ENCODE results near the gene C18orf63. TPM values are rescaled to one million over a fixed set of nuclear protein-coding genes. Genes with fewer than 3 reads are reported as not detected.

C18orf63 gene
- total RNA-seq, 1 experiment from 2014 or later: not detected

DNA sequence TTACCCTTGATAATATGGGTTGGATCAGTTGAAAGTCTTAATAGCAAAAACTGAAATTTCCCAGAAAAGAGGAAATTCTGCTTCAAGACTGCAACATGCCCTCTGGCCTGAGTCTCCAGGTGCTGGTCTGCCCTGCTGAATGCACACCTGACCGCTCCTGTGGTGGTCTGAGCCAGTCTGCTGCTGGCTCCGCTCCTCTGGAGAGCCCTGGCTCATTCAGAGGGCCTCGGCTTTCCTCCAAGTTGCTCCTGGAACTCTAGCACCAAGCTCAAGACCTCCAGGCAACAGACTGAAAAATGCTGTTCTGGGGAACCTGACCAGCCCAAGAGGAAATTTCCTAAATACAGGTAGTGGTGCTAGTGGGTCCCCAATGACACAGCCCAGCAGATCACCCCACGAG is 76.7 kb downstream of the C18orf63 start:
- Histone ChIP-seq H3K4me1 (ENCODE audit: insufficient read depth, low read length, poor library complexity, severe bottlenecking) (no peaks in the 10 kb centered on the region), H3K27me3 (replicated peaks; ENCODE audit: insufficient read depth, low read depth, low read length, poor library complexity) (peaks cover 19% of the 10 kb centered on the region), H3K4me3 (ENCODE audit: low read depth, low read length, poor library complexity, severe bottlenecking) (no peak overlapping the region), H3K36me3 (ENCODE audit: insufficient read depth, low read length, poor library complexity, severe bottlenecking) (no peaks in the 10 kb centered on the region), H3K27ac (ENCODE audit: low read depth, low read length, poor library complexity, severe bottlenecking) (no peak overlapping the region), H3K9me3 (ENCODE audit: low read depth, low read length, poor library complexity, severe bottlenecking) (no peaks in the 10 kb centered on the region)
- CTCF ChIA-PET: no interaction called here
- TF ChIP-seq, protein P1, sequence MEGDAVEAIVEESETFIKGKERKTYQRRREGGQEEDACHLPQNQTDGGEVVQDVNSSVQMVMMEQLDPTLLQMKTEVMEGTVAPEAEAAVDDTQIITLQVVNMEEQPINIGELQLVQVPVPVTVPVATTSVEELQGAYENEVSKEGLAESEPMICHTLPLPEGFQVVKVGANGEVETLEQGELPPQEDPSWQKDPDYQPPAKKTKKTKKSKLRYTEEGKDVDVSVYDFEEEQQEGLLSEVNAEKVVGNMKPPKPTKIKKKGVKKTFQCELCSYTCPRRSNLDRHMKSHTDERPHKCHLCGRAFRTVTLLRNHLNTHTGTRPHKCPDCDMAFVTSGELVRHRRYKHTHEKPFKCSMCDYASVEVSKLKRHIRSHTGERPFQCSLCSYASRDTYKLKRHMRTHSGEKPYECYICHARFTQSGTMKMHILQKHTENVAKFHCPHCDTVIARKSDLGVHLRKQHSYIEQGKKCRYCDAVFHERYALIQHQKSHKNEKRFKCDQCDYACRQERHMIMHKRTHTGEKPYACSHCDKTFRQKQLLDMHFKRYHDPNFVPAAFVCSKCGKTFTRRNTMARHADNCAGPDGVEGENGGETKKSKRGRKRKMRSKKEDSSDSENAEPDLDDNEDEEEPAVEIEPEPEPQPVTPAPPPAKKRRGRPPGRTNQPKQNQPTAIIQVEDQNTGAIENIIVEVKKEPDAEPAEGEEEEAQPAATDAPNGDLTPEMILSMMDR (conservative IDR thresholded peaks at IDR 0.05; ENCODE audit: low read depth, low read length): no peak
- TF ChIP-seq EZH2 (IDR thresholded peaks at IDR 0.05; ENCODE audit: borderline replicate concordance, low read depth, low read length, poor library complexity, severe bottlenecking): no peak
- POLR2A ChIA-PET (ENCODE audit: low non-redundant PET): no interaction called here
- intact Hi-C loops (cut with micrococcal nuclease; ENCODE audit: unreplicated experiment): no loop called here
- no peak for DNase-seq (ENCODE audit: low spot score)
- no TSS peak for BruUV-seq (replicated peaks)

DNA sequence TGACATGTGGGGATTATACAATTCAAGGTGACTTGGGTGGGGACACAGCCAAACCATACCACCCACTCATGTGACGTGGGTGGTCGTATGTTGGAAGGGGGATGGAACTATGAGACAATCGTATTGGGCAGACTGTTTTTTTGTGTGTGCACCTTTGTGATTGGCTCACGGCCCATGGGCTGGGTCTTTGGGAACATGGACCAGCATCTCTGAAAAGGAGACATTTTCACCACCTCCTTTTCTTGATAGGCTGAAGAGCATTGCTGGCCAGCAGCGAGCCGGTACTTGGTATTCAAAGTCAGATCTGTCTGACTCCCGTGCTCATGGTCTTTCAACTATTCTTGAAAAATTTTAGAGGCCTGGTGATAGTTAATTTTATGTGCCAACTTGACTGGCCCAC is 79.4 kb downstream of the C18orf63 start:
- no peak overlapping the region for H3K27ac ChIP-seq (ENCODE audit: low read depth, low read length, poor library complexity, severe bottlenecking)
- BruUV-seq (replicated peaks): no TSS peak
- DNase-seq (ENCODE audit: low spot score): no peak
- H3K4me1 ChIP-seq (ENCODE audit: insufficient read depth, low read length, poor library complexity, severe bottlenecking): no peaks in the 10 kb centered on the region
- peaks cover 34% of the 10 kb centered on the region for H3K27me3 ChIP-seq (replicated peaks; ENCODE audit: insufficient read depth, low read depth, low read length, poor library complexity)
- H3K4me3 ChIP-seq (ENCODE audit: low read depth, low read length, poor library complexity, severe bottlenecking): no peak overlapping the region
- ChIA-PET POLR2A (ENCODE audit: low non-redundant PET) (no interaction called here), CTCF (no interaction called here)
- TF ChIP-seq, protein P1 (conservative IDR thresholded peaks at IDR 0.05; ENCODE audit: low read depth, low read length): no peak
- TF ChIP-seq EZH2 (IDR thresholded peaks at IDR 0.05; ENCODE audit: borderline replicate concordance, low read depth, low read length, poor library complexity, severe bottlenecking): no peak
- H3K36me3 ChIP-seq (ENCODE audit: insufficient read depth, low read length, poor library complexity, severe bottlenecking): no peaks in the 10 kb centered on the region
- no peaks in the 10 kb centered on the region for H3K9me3 ChIP-seq (ENCODE audit: low read depth, low read length, poor library complexity, severe bottlenecking)
- intact Hi-C loops (cut with micrococcal nuclease; ENCODE audit: unreplicated experiment): no loop called here

GRCh38 chr18:74395648-74396154 is 80.1 kb downstream of the C18orf63 start:
- BruUV-seq (replicated peaks): no TSS peak
- no peak overlapping the region for H3K4me3 ChIP-seq (ENCODE audit: low read depth, low read length, poor library complexity, severe bottlenecking)
- POLR2A ChIA-PET (ENCODE audit: low non-redundant PET): no interaction called here
- CTCF ChIA-PET: no interaction called here
- DNase-seq (ENCODE audit: low spot score): no peak
- H3K9me3 ChIP-seq (ENCODE audit: low read depth, low read length, poor library complexity, severe bottlenecking): no peaks in the 10 kb centered on the region
- intact Hi-C loops (cut with micrococcal nuclease; ENCODE audit: unreplicated experiment): no loop called here
- no peak overlapping the region for H3K27ac ChIP-seq (ENCODE audit: low read depth, low read length, poor library complexity, severe bottlenecking)
- no peaks in the 10 kb centered on the region for H3K36me3 ChIP-seq (ENCODE audit: insufficient read depth, low read length, poor library complexity, severe bottlenecking)
- TF ChIP-seq, protein P1 (conservative IDR thresholded peaks at IDR 0.05; ENCODE audit: low read depth, low read length): no peak
- TF ChIP-seq EZH2 (IDR thresholded peaks at IDR 0.05; ENCODE audit: borderline replicate concordance, low read depth, low read length, poor library complexity, severe bottlenecking): no peak
- no peaks in the 10 kb centered on the region for H3K4me1 ChIP-seq (ENCODE audit: insufficient read depth, low read length, poor library complexity, severe bottlenecking)
- H3K27me3 ChIP-seq (replicated peaks; ENCODE audit: insufficient read depth, low read depth, low read length, poor library complexity): peaks cover 41% of the 10 kb centered on the region
